Activated CD8-positive, alpha-beta memory T cell treated with anti-CD3 and anti-CD28 coated beads for 4 hours (primary cell): ENCODE results near the gene IFIT1.
"Not testable (repeated sequence)": the region's sequence is repeated elsewhere in the genome, so short reads cannot be mapped to it uniquely, and the experiment has no call there.

Source experiments
- DNase-seq, 2 donors: peaks; one replicate each; pipeline ENCODE4 v3.0.0-alpha.2; 2020; ENCODE audit warnings: low read depth in 2 of 2

The IFIT1 gene

GRCh38 chr10:89367529-89367928 is 24.9 kb upstream of the IFIT1 start:
- peak in 1 of 2 donors; percentile 4 for DNase-seq

GRCh38 chr10:89368129-89368528 is 24.3 kb upstream of the IFIT1 start:
- DNase-seq, result no peak

- DNase-seq, result no peak
Measured at GRCh38 chr10:89369156-89370105, 23.0 kb upstream of the IFIT1 start.

- no peak for DNase-seq
Measured at GRCh38 chr10:89371079-89371478, 21.3 kb upstream of the IFIT1 start.

GRCh38 chr10:89371987-89372386 is 20.4 kb upstream of the IFIT1 start:
- no peak for DNase-seq

GRCh38 chr10:89373916-89374711 is 18.3 kb upstream of the IFIT1 start:
- no peak for DNase-seq

- no peak for DNase-seq
Measured at GRCh38 chr10:89374713-89375141, 17.7 kb upstream of the IFIT1 start.

- no peak for DNase-seq
Measured at GRCh38 chr10:89377705-89378637, 14.5 kb upstream of the IFIT1 start, which contains the start of gene IFIT1B. IFIT1B (plus strand) TSS chr10:89378056; CDS start chr10:89378136, 80 bp downstream.

- no peak for DNase-seq
Measured at GRCh38 chr10:89379103-89379502, 13.3 kb upstream of the IFIT1 start.

- DNase-seq, result no peak
Measured at GRCh38 chr10:89382757-89383156, 9.7 kb upstream of the IFIT1 start.

- DNase-seq, result no peak
Measured at GRCh38 chr10:89384474-89385340, 7.7 kb upstream of the IFIT1 start.

- no peak for DNase-seq
Measured at GRCh38 chr10:89388806-89389205, 3.6 kb upstream of the IFIT1 start.

GRCh38 chr10:89389254-89389653 is 3.2 kb upstream of the IFIT1 start:
- DNase-seq, result no peak

- no peak for DNase-seq
Measured at GRCh38 chr10:89390476-89391225, 1.8 kb upstream of the IFIT1 start.

GRCh38 chr10:89391226-89391576 is 1.2 kb upstream of the IFIT1 start:
- DNase-seq, result not testable (repeated sequence)

GRCh38 chr10:89392974-89393373 is 551 bp downstream of the IFIT1 start:
- DNase-seq, result no peak

- no peak for DNase-seq
Measured at GRCh38 chr10:89393898-89394297, 1.5 kb downstream of the IFIT1 start.

GRCh38 chr10:89395141-89395540 is 2.7 kb downstream of the IFIT1 start:
- no peak for DNase-seq

- no peak for DNase-seq
Measured at GRCh38 chr10:89398003-89398749, 5.8 kb downstream of the IFIT1 start.
